K562 (cell line): ENCODE data around the gene HNRNPA3. TPM values are rescaled to one million over a fixed set of nuclear protein-coding genes. Genes with fewer than 3 reads are reported as not detected.

Source experiments
- E4F1 ChIP-seq: fragments of 250-450 bp; sonication (Bioruptor Pico); IDR thresholded peaks from 2 replicates; pipeline ENCODE4 v1.5.0; 2021; ENCODE audit warnings: mild to moderate bottlenecking, borderline replicate concordance
- HDAC8 ChIP-seq: fragments of 450-650 bp; IDR thresholded peaks from 2 replicates; pipeline ENCODE4 v1.6.1; 2016; ENCODE audit warnings: mild to moderate bottlenecking, missing genetic modification characterization, moderate library complexity, missing compliant biosample characterization
- JUN ChIP-seq, 2 experiments: sonication (generic) in 1 of 2; formaldehyde crosslinking in 1 of 2; IDR thresholded peaks; 2 replicates each; pipeline versions ENCODE4 v1.6.1 to v1.8.0; 2012 to 2022; ENCODE audit warnings: borderline replicate concordance in 2 of 2, mild to moderate bottlenecking in 2 of 2, improper control_type of control experiment in 1 of 2, low read depth in 1 of 2, low read length in 1 of 2, missing genetic modification reagents in 1 of 2
- SAP30 ChIP-seq: fragments of 200-600 bp; sonication (generic); IDR thresholded peaks from 2 replicates; pipeline ENCODE4 v1.6.1; 2012; ENCODE audit warnings: borderline replicate concordance, low read depth, mild to moderate bottlenecking, moderate library complexity, low read length, control low read depth, inconsistent platforms; ENCODE audit not compliant: insufficient read depth, poor library complexity, severe bottlenecking
- ZNF3 ChIP-seq: fragments of 250-450 bp; sonication (Bioruptor Pico); IDR thresholded peaks from 2 replicates; pipeline ENCODE4 v1.5.0; 2021; ENCODE audit warnings: mild to moderate bottlenecking, moderate library complexity
- ZNF311 ChIP-seq: fragments of 250-450 bp; sonication (Bioruptor Pico); IDR thresholded peaks from 2 replicates; pipeline ENCODE4 v1.4.0; 2020; ENCODE audit warnings: mild to moderate bottlenecking, moderate library complexity
- ZNF583 ChIP-seq: fragments of 250-450 bp; sonication (Bioruptor Pico); IDR thresholded peaks from 2 replicates; pipeline ENCODE4 v1.4.0; 2020
- ZNF592 ChIP-seq: fragments of 450-650 bp; IDR thresholded peaks from 2 replicates; pipeline ENCODE4 v1.6.1; 2017; ENCODE audit warnings: antibody characterized with exemption, mild to moderate bottlenecking
- ZNF668 ChIP-seq: fragments of 250-450 bp; sonication (Bioruptor Pico); IDR thresholded peaks from 2 replicates; pipeline ENCODE4 v1.8.0; 2022; ENCODE audit warnings: mild to moderate bottlenecking, inconsistent platforms
- ZNF75A ChIP-seq: fragments of 450-650 bp; formaldehyde crosslinking; IDR thresholded peaks from 2 replicates; pipeline ENCODE4 v1.4.0; 2020; ENCODE audit warnings: mild to moderate bottlenecking
- ZNF79 ChIP-seq: fragments of 250-450 bp; sonication (Bioruptor Pico); IDR thresholded peaks from 2 replicates; pipeline ENCODE4 v1.4.0; 2020; ENCODE audit warnings: low read depth, mild to moderate bottlenecking, moderate library complexity
- polyA plus RNA-seq, 8 experiments: library from polyadenylated mRNA; depleted of rRNA in 4 of 8; stranded (reverse) in 5 of 8; unstranded in 3 of 8; fragments of >200 nt; fragmentation: Nextera tagmentation in 2 of 8; fragmentation: Illumina TruSeq in 1 of 8; extraction: Ambion mirVana in 2 of 8; extraction: Trizol in 1 of 8; gene quantifications; 2 replicates each; pipeline versions ENCODE4 v1.2.1 to v1.2.3, GENCODE V29; 2011 to 2014; ENCODE audit warnings: inconsistent platforms in 1 of 8, missing spikeins in 1 of 8
- total RNA-seq, 7 experiments: library from RNA; depleted of rRNA in 6 of 7; stranded (reverse); fragments of >200 nt in 6 of 7; fragmentation: Illumina TruSeq in 2 of 7; extraction: Trizol in 2 of 7; gene quantifications; 2 replicates each; pipeline versions ENCODE4 v1.2.1 to v1.2.3, GENCODE V29; 2011 to 2021; ENCODE audit warnings: low replicate concordance in 1 of 7
- TF ChIP-seq, protein P1 (sequence below): sonication (generic); IDR thresholded peaks from 2 replicates; pipeline ENCODE4 v1.6.1; 2016

HNRNPA3 gene
- total and polyA plus RNA-seq, 9 of the 15 experiments (the other 6 are each of a cell fraction or from before 2014, with no cell fraction given): 72.8 to 428 (median 192) TPM

GRCh38 chr2:177171418-177171865, 41.2 kb upstream of the HNRNPA3 start (continued):
- peak; percentile 59; the same call in 1 of the 2 replicates for TF ChIP-seq ZNF592
- TF ChIP-seq SAP30: no peak
- TF ChIP-seq ZNF79 (CRISPR knock-in tag): peak; percentile 69; the same call in 1 of the 2 replicates
- TF ChIP-seq ZNF668: 0 out of 2 replicates have a peak, but pooled peaks have one; percentile 58
- TF ChIP-seq JUN (IDR thresholded peaks at IDR 0.05; ENCODE audit: borderline replicate concordance, low read depth, low read length): no peak
- no peak for TF ChIP-seq JUN (CRISPR knock-in tag; IDR thresholded peaks at IDR 0.05; ENCODE audit: borderline replicate concordance)
- TF ChIP-seq ZNF583 (CRISPR knock-in tag): peak; percentile 76; the same call in 1 of the 2 replicates
- 0 out of 2 replicates have a peak, but pooled peaks have one; percentile 42 for TF ChIP-seq E4F1 (CRISPR knock-in tag)
- TF ChIP-seq ZNF311 (CRISPR knock-in tag): 0 out of 2 replicates have a peak, but pooled peaks have one; percentile 34
- peak; percentile 67; the same call in 1 of the 2 replicates for TF ChIP-seq ZNF3 (CRISPR knock-in tag)
- 0 out of 2 replicates have a peak, but pooled peaks have one; percentile 25 for TF ChIP-seq ZNF75A
- TF ChIP-seq, protein P1, sequence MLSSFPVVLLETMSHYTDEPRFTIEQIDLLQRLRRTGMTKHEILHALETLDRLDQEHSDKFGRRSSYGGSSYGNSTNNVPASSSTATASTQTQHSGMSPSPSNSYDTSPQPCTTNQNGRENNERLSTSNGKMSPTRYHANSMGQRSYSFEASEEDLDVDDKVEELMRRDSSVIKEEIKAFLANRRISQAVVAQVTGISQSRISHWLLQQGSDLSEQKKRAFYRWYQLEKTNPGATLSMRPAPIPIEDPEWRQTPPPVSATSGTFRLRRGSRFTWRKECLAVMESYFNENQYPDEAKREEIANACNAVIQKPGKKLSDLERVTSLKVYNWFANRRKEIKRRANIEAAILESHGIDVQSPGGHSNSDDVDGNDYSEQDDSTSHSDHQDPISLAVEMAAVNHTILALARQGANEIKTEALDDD: peak; percentile 56
- peak; percentile 77; the same call in 1 of the 2 replicates for TF ChIP-seq HDAC8 (tag)
